DND-41 (cell line): Measurements from ENCODE around the gene CCNYL1.

ENCODE experiments used
- ATAC-seq: fragments of 200-7000 bp; cut with Tn5 transposase; 3 replicates; pipeline ENCODE4 v1.9.1; 2021; ENCODE audit warnings: low read depth; ENCODE audit not compliant: insufficient read depth
- DNase-seq: peaks from one replicate; pipeline ENCODE4 v3.0.0-alpha.2; 2020
- H2AFZ ChIP-seq: 2 replicates; pipeline ENCODE4 v1.6.0; 2012; ENCODE audit warnings: low read depth, low read length
- H3K27ac ChIP-seq: 2 replicates; pipeline ENCODE4 v1.5.1; 2012; ENCODE audit warnings: low read length, inconsistent platforms
- H3K27me3 ChIP-seq: fragments of 200-600 bp; sonication (generic); 2 replicates; pipeline ENCODE4 v1.6.0; 2012; ENCODE audit warnings: low read length, mild to moderate bottlenecking, inconsistent platforms; ENCODE audit not compliant: insufficient read depth, poor library complexity
- H3K36me3 ChIP-seq: 2 replicates; pipeline ENCODE4 v1.5.1; 2012; ENCODE audit warnings: low read length, inconsistent platforms; ENCODE audit not compliant: insufficient read depth
- H3K4me1 ChIP-seq: 2 replicates; pipeline ENCODE4 v1.5.1; 2012; ENCODE audit warnings: mild to moderate bottlenecking, low read length; ENCODE audit not compliant: insufficient read depth
- H3K4me2 ChIP-seq: 2 replicates; pipeline ENCODE4 v1.6.0; 2012; ENCODE audit warnings: mild to moderate bottlenecking, moderate library complexity, low read length, inconsistent platforms; ENCODE audit not compliant: insufficient read depth
- H3K4me3 ChIP-seq, 2 experiments: fragments of 200-600 bp in 1 of 2; shearing (Covaris generic) in 1 of 2; 2 replicates each; pipeline ENCODE4 v1.5.1; 2012 to 2016; ENCODE audit warnings: inconsistent platforms in 2 of 2, low read length in 2 of 2, mild to moderate bottlenecking in 2 of 2, low read depth in 1 of 2, moderate library complexity in 1 of 2
- H3K79me2 ChIP-seq: 2 replicates; pipeline ENCODE4 v1.6.0; 2012; ENCODE audit warnings: low read length, inconsistent platforms; ENCODE audit not compliant: insufficient read depth
- H3K9ac ChIP-seq: 2 replicates; pipeline ENCODE4 v1.6.0; 2012; ENCODE audit warnings: low read depth, mild to moderate bottlenecking, inconsistent platforms, low read length, moderate library complexity
- H3K9me3 ChIP-seq: 2 replicates; pipeline ENCODE4 v1.5.1; 2012; ENCODE audit warnings: low read length, moderate library complexity, mild to moderate bottlenecking, inconsistent platforms; ENCODE audit not compliant: insufficient read depth, severe bottlenecking
- H4K20me1 ChIP-seq: 2 replicates; pipeline ENCODE4 v1.6.0; 2012; ENCODE audit warnings: low read length; ENCODE audit not compliant: insufficient read depth
- CTCF ChIP-seq: IDR thresholded peaks from 2 replicates; pipeline ENCODE4 v1.5.1; 2012; ENCODE audit warnings: borderline replicate concordance, low read length, moderate library complexity, mild to moderate bottlenecking; ENCODE audit not compliant: poor library complexity, severe bottlenecking; ENCODE audit errors: extremely low read depth
- EZH2 ChIP-seq: IDR thresholded peaks from 3 replicates; pipeline ENCODE4 v1.6.1; 2012; ENCODE audit warnings: borderline replicate concordance, low read depth, mild to moderate bottlenecking, moderate library complexity, low read length, inconsistent platforms; ENCODE audit not compliant: severe bottlenecking

CCNYL1 gene

GRCh38 chr2:207692206-207693065, 19.0 kb upstream of the CCNYL1 start:
- Histone ChIP-seq H3K4me3 (no peak overlapping the region), H2AFZ (no peak overlapping the region), H4K20me1 (no peaks in the 10 kb centered on the region), H3K9ac (no peak overlapping the region), H3K27ac (no peak overlapping the region), H3K79me2 (no peaks in the 10 kb centered on the region), H3K4me1 (no peaks in the 10 kb centered on the region), H3K9me3 (no peaks in the 10 kb centered on the region), H3K36me3 (no peaks in the 10 kb centered on the region), H3K27me3 (peaks cover 2% of the 10 kb centered on the region), H3K4me2 (no peak overlapping the region)
- DNase-seq, result peak; percentile 41
- peak; percentile 74; the same call in 2 of the 3 replicates for ATAC-seq
- TF ChIP-seq CTCF (peak; percentile 65), EZH2 (no peak)

GRCh38 chr2:207693641-207694249, 17.7 kb upstream of the CCNYL1 start:
- no peaks in the 10 kb centered on the region for H3K4me1 ChIP-seq
- no peak overlapping the region for H3K9ac ChIP-seq
- no peak overlapping the region for H3K4me3 ChIP-seq
- ATAC-seq (no peak), DNase-seq (no peak)
- H3K79me2 ChIP-seq, result no peaks in the 10 kb centered on the region
- H3K27me3 ChIP-seq, result peaks cover 2% of the 10 kb centered on the region
- H3K9me3 ChIP-seq, result no peaks in the 10 kb centered on the region
- H4K20me1 ChIP-seq, result no peaks in the 10 kb centered on the region
- no peaks in the 10 kb centered on the region for H3K36me3 ChIP-seq
- no peak overlapping the region for H2AFZ ChIP-seq
- H3K4me2 ChIP-seq, result no peak overlapping the region
- H3K27ac ChIP-seq, result no peak overlapping the region
- TF ChIP-seq EZH2 (no peak), CTCF (no peak)

GRCh38 chr2:207694811-207695281, 16.6 kb upstream of the CCNYL1 start:
- H3K4me2 ChIP-seq, result no peak overlapping the region
- no peaks in the 10 kb centered on the region for H4K20me1 ChIP-seq
- no peaks in the 10 kb centered on the region for H3K9me3 ChIP-seq
- no peaks in the 10 kb centered on the region for H3K36me3 ChIP-seq
- H2AFZ ChIP-seq, result no peak overlapping the region
- no peak overlapping the region for H3K4me3 ChIP-seq
- no peaks in the 10 kb centered on the region for H3K79me2 ChIP-seq
- no peak overlapping the region for H3K27ac ChIP-seq
- no peak overlapping the region for H3K9ac ChIP-seq
- TF ChIP-seq EZH2, result no peak
- TF ChIP-seq CTCF, result no peak
- DNase-seq (no peak), ATAC-seq (no peak)
- no peaks in the 10 kb centered on the region for H3K4me1 ChIP-seq
- peaks cover 2% of the 10 kb centered on the region for H3K27me3 ChIP-seq
